Astrocyte of the cerebellum (primary cell): ENCODE measurements around the gene MRO.
A peak's percentile ranks its signal among the peaks of the same experiment; 100 is the strongest.

ENCODE experiments used
- DNase-seq: peaks from one replicate; pipeline ENCODE4 v3.0.0-alpha.2; 2011; ENCODE audit warnings: low read depth
- H3K4me3 ChIP-seq: 2 replicates; pipeline ENCODE4 v1.5.1; 2011; ENCODE audit warnings: mild to moderate bottlenecking, low read depth, low read length, moderate library complexity
- in situ Hi-C: cut with HindIII; loops from 2 replicates; pipeline ENCODE4 v1.10.0; 2017; ENCODE audit warnings: low sequenced_read_pairs
- TF ChIP-seq, protein P1 (sequence below): IDR thresholded peaks from 2 replicates; pipeline ENCODE4 v1.5.1; 2012; ENCODE audit warnings: low read length, low read depth, moderate library complexity, mild to moderate bottlenecking; ENCODE audit errors: missing control alignments

MRO gene

DNA sequence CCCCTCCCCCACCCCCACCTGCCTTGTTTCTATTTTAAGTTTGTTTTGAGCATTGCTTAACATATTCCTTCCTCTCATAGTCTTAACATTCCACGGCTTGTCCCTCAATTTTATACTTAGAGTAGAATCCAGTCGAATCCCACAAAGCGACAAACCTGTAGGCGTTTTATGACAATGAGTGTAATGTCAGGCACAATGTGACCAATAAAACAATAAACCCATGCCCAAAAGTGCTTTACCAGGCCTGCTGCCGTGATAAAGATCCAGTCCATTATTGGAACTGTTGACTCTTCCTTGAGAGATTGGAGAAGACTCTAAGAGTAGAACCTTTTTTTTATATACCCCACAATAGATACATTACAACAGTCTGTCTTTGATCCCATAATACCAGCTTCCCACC is 6.2 kb upstream of the MRO start:
- in situ Hi-C loops, result no loop called here
- H3K4me3 ChIP-seq, result no peak overlapping the region
- no peak for DNase-seq
- TF ChIP-seq, protein P1, sequence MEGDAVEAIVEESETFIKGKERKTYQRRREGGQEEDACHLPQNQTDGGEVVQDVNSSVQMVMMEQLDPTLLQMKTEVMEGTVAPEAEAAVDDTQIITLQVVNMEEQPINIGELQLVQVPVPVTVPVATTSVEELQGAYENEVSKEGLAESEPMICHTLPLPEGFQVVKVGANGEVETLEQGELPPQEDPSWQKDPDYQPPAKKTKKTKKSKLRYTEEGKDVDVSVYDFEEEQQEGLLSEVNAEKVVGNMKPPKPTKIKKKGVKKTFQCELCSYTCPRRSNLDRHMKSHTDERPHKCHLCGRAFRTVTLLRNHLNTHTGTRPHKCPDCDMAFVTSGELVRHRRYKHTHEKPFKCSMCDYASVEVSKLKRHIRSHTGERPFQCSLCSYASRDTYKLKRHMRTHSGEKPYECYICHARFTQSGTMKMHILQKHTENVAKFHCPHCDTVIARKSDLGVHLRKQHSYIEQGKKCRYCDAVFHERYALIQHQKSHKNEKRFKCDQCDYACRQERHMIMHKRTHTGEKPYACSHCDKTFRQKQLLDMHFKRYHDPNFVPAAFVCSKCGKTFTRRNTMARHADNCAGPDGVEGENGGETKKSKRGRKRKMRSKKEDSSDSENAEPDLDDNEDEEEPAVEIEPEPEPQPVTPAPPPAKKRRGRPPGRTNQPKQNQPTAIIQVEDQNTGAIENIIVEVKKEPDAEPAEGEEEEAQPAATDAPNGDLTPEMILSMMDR, result no peak

DNA sequence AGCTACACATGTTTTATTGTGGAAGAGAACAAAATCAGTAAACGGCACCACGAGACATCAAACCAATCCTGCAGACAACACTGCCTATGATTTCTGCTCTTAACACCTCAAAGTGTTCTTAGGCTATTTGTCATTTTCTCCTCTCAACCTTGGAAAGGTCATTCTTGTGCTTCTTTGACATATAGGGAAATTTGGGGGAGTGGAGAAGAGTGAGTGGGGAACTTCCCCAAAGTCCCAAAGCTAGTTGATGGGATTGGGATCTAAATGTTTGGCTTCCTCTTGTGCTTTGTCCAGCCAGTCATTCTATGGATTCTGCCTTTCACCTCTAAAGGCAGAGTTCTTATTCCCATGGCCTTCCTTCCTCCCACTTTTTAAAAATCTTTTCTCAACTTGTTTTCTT is 5.8 kb upstream of the MRO start:
- DNase-seq, result no peak
- TF ChIP-seq, protein P1, result no peak
- H3K4me3 ChIP-seq, result no peak overlapping the region
- in situ Hi-C loops, result no loop called here

DNA sequence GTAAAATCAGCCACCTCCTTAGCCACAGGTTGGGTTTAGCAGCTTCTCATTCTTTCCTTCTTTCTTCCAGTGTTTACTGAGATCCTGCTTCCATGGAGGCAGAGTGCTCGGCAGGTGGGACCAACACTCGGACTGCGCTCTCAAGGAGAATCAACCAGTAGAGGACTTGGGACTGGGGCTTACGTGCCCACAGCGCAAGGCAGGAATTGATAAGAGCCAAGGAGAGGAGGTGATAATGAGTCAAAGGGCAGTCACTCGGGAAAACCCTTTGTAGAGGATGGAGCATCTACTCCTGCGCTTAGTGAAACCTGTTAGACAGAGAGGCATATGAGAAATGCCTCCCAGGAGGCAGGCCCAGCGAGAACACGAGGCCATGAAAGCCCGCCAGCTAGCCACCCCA is 2.9 kb upstream of the MRO start:
- no peak for DNase-seq
- TF ChIP-seq, protein P1, result no peak
- in situ Hi-C loops, result no loop called here
- H3K4me3 ChIP-seq, result no peak overlapping the region

DNA sequence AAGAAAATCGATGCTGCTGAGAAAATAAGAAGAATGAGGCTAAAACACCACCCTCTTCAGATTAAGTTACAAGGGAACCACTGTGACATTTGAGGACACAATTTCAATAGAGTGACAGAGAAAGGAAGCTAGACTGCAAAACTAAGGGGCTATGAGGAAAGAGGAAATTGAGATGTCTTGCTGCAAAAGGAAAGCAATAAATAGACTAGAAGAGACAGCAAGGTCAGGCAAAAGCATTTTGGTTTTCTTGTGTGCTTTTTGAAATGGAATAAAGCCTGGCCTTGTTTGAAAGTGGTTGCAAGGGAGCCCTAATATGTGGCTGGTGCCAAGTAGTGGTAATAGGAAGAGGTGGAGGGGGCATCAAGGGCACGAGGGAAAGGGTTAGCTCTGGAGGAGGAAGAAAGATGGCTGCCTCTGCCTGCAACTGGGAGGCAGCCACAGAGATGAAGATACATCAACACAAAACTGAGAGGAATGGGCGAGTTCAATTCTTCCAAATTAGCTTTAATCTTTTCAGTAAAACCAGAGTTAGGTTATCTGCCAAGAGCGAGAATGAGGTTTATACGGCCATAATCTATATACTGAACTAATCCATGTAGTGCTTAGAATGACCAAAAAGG is 1.2 kb upstream of the MRO start:
- H3K4me3 ChIP-seq, result no peak overlapping the region
- in situ Hi-C loops, result no loop called here
- no peak for DNase-seq
- TF ChIP-seq, protein P1, result no peak

DNA sequence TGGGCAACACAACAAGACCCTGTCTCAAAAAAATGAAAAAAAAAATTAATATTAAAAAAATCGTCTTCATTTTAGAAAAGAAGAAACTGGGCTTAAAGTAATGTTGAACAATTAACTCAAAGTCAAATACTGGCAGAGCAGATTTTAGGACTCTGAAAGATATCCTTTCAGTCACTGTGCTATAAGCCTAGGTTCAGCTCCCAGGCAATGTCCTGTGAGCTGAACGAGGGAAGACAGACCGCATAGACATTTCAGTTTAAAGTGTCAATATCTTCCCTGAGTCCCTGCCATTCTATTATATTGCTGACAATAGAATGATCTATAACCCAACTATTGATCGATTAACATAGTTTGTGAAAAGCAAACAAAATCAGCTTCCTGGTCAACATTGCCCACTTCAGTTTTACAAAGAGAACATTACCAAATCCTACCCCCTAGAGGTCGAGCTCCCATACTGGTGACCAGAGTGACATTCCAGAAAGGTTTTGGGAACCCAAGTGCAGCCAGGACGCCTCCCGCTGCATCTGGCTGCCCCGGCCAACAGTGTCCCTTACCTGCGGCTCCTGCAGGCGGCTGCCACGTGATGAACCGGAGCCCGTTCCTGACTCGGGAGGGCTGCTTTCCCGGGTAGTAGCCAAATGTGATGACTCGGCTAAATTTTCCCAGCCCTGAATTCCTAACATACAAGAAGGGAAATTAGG is 639 bp downstream of the MRO start:
- in situ Hi-C loops, result no loop called here
- DNase-seq, result no peak
- H3K4me3 ChIP-seq, result peak overlapping the region; percentile 20
- TF ChIP-seq, protein P1, result peak; percentile 12

DNA sequence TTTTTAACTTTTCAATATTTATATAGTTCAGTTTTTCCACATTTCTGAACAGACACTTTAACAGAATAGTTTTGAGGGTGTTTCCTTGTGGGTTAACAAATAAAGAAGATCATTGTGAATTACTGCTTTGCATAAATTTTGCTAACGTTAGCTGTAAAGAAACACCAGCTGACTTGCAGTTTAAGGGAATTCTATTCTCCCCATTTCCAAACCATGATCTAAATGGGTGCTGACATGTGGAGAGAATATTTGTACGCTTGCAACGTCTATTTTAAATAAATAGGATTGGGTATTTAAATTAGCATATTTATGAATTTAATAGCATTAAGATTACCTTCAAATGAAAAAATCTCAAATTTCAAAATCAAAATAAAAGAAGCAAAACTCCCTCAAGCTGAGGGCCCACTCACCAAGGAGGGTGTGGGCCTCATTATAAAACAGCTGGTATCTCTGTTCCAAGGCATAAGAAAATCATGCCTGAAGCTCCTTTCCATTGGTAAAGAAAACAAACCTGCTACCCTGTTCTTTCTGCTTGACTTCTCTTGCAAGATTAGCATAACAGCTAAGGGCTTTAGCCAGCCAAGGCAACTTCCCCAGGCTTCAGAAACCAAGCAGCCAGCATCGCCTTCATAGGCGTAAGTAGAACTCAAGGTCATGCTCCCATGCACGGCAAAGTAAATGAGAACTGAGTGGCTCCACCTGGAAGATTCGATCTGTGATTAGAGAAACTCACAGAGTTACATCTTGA is 3.2 kb downstream of the MRO start:
- H3K4me3 ChIP-seq, result no peak overlapping the region
- peak; percentile 52 for DNase-seq
- in situ Hi-C loops, result no loop called here
- TF ChIP-seq, protein P1, result no peak
